ENCODE measurements around the gene KIAA1671. TPM values are rescaled to one million over a fixed set of nuclear protein-coding genes. Genes with fewer than 3 reads are reported as not detected.

Gene KIAA1671
- total and polyA plus RNA-seq, 2 of the 13 experiments (the other 11 are each of a cell fraction or from before 2014, with no cell fraction given), result 13.5 to 13.6 TPM

GRCh38 chr22:24951942-24952836 is at the start of gene KIAA1671 (continued):
- no peak for TF ChIP-seq CBX2 (IDR thresholded peaks at IDR 0.05; ENCODE audit: low read depth, low read length)
- no peak for TF ChIP-seq CBX2 (CRISPR knock-in tag; IDR thresholded peaks at IDR 0.05; ENCODE audit: low read depth)
- peak; percentile 54; the same call in 1 of the 2 replicates for TF ChIP-seq ZNF556 (CRISPR knock-in tag; IDR thresholded peaks at IDR 0.05; ENCODE audit: borderline replicate concordance)
- TF ChIP-seq NR2C2 (CRISPR knock-in tag; IDR thresholded peaks at IDR 0.05; ENCODE audit: borderline replicate concordance), result peak; percentile 98
- TF ChIP-seq SAP130 (CRISPR knock-in tag; IDR thresholded peaks at IDR 0.05; ENCODE audit: low read depth), result peak; percentile 88; the same call in 1 of the 2 replicates
- no peak for TF ChIP-seq EED (CRISPR knock-in tag; IDR thresholded peaks at IDR 0.05)
- no peak for TF ChIP-seq E2F2 (CRISPR knock-in tag; IDR thresholded peaks at IDR 0.05; ENCODE audit: borderline replicate concordance)
- no peak for TF ChIP-seq REL (CRISPR knock-in tag; conservative IDR thresholded peaks at IDR 0.05)
- TF ChIP-seq RELA (CRISPR knock-in tag; IDR thresholded peaks at IDR 0.05), result no peak
- TF ChIP-seq SOX5 (CRISPR knock-in tag; IDR thresholded peaks at IDR 0.05; ENCODE audit: borderline replicate concordance), result no peak
- TF ChIP-seq STAT6 (CRISPR knock-in tag; IDR thresholded peaks at IDR 0.05; ENCODE audit: borderline replicate concordance), result no peak
- TF ChIP-seq FOXO4 (CRISPR knock-in tag; conservative IDR thresholded peaks at IDR 0.05), result no peak
- TF ChIP-seq ATF4 (CRISPR knock-in tag; IDR thresholded peaks at IDR 0.05), result no peak
- TF ChIP-seq EEA1 (CRISPR knock-in tag; IDR thresholded peaks at IDR 0.05; ENCODE audit: borderline replicate concordance), result no peak
- no peak for TF ChIP-seq PBX2 (CRISPR knock-in tag; IDR thresholded peaks at IDR 0.05)
- no peak; the same call in 1 of the 2 replicates for TF ChIP-seq ZNF33B (CRISPR knock-in tag; IDR thresholded peaks at IDR 0.05)
- no peak for TF ChIP-seq ONECUT2 (CRISPR knock-in tag; IDR thresholded peaks at IDR 0.05)
- no peak for TF ChIP-seq TBL1XR1 (IDR thresholded peaks at IDR 0.05; ENCODE audit: borderline replicate concordance, low read length, partially characterized antibody)
- TF ChIP-seq FLYWCH1 (CRISPR knock-in tag; IDR thresholded peaks at IDR 0.05), result no peak
- no peak for TF ChIP-seq ZNF225 (CRISPR knock-in tag; IDR thresholded peaks at IDR 0.05)
- no peak for TF ChIP-seq ZNF432 (CRISPR knock-in tag; IDR thresholded peaks at IDR 0.05; ENCODE audit: borderline replicate concordance)
- TF ChIP-seq ZNF557 (CRISPR knock-in tag; IDR thresholded peaks at IDR 0.05), result no peak
